ENCODE data around the gene ZFAND3. TPM values are rescaled to one million over a fixed set of nuclear protein-coding genes. Genes with fewer than 3 reads are reported as not detected.

ZFAND3 gene
- total RNA-seq, 1 donor from 2014 or later, result 31.2 TPM

- H3K9me3 ChIP-seq, result no peaks in the 10 kb centered on the region
- H3K4me1 ChIP-seq, result peaks cover 67% of the 10 kb centered on the region
- DNase-seq (ENCODE audit: extremely low spot score in 2 of 2), result no peak
- intact Hi-C loops (cut with DNase I), result no loop called here
- H3K36me3 ChIP-seq, result no peaks in the 10 kb centered on the region
- H3K4me3 ChIP-seq, result no peak overlapping the region
- H3K27me3 ChIP-seq, result no peaks in the 10 kb centered on the region
- H3K27ac ChIP-seq, result no peak overlapping the region
- TF ChIP-seq POLR2AphosphoS5 (IDR thresholded peaks at IDR 0.05; ENCODE audit: insufficient read depth in 1 of 2, low read depth in 1 of 2) (peak in 1 of 2 donors; percentile 29), CTCF (IDR thresholded peaks at IDR 0.05) (no peak), POLR2A (IDR thresholded peaks at IDR 0.05) (no peak)
Measured at GRCh38 chr6:37845026-37845911, 25.7 kb downstream of the ZFAND3 start.

GRCh38 chr6:37845930-37846329 is 26.4 kb downstream of the ZFAND3 start:
- Histone ChIP-seq H3K4me1 (peaks cover 68% of the 10 kb centered on the region), H3K27ac (no peak overlapping the region), H3K4me3 (no peak overlapping the region), H3K36me3 (no peaks in the 10 kb centered on the region), H3K9me3 (no peaks in the 10 kb centered on the region), H3K27me3 (no peaks in the 10 kb centered on the region)
- intact Hi-C loops (cut with DNase I), result no loop called here
- no peak for DNase-seq (ENCODE audit: extremely low spot score in 2 of 2)
- TF ChIP-seq CTCF (IDR thresholded peaks at IDR 0.05) (no peak), POLR2A (IDR thresholded peaks at IDR 0.05) (no peak), POLR2AphosphoS5 (IDR thresholded peaks at IDR 0.05; ENCODE audit: insufficient read depth in 1 of 2, low read depth in 1 of 2) (no peak)

- intact Hi-C loops (cut with DNase I), result no loop called here
- TF ChIP-seq POLR2AphosphoS5 (IDR thresholded peaks at IDR 0.05; ENCODE audit: insufficient read depth in 1 of 2, low read depth in 1 of 2), result no peak
- TF ChIP-seq CTCF (IDR thresholded peaks at IDR 0.05), result no peak
- TF ChIP-seq POLR2A (IDR thresholded peaks at IDR 0.05), result no peak
- Histone ChIP-seq H3K27ac (no peak overlapping the region), H3K27me3 (no peaks in the 10 kb centered on the region), H3K36me3 (no peaks in the 10 kb centered on the region), H3K9me3 (no peaks in the 10 kb centered on the region), H3K4me3 (no peak overlapping the region), H3K4me1 (peaks cover 75% of the 10 kb centered on the region)
- DNase-seq (ENCODE audit: extremely low spot score in 2 of 2), result no peak
Measured at GRCh38 chr6:37847704-37848103, 28.2 kb downstream of the ZFAND3 start.

- no peak for DNase-seq (ENCODE audit: extremely low spot score in 2 of 2)
- TF ChIP-seq POLR2AphosphoS5 (IDR thresholded peaks at IDR 0.05; ENCODE audit: insufficient read depth in 1 of 2, low read depth in 1 of 2), result no peak
- TF ChIP-seq POLR2A (IDR thresholded peaks at IDR 0.05), result no peak
- no peak for TF ChIP-seq CTCF (IDR thresholded peaks at IDR 0.05)
- intact Hi-C loops (cut with DNase I), result no loop called here
- Histone ChIP-seq H3K36me3 (no peaks in the 10 kb centered on the region), H3K9me3 (no peaks in the 10 kb centered on the region), H3K4me1 (peaks cover 71% of the 10 kb centered on the region), H3K27ac (no peak overlapping the region), H3K27me3 (no peaks in the 10 kb centered on the region), H3K4me3 (no peak overlapping the region)
Measured at GRCh38 chr6:37848371-37848770, 28.8 kb downstream of the ZFAND3 start.

GRCh38 chr6:37850260-37850659 is 30.7 kb downstream of the ZFAND3 start:
- Histone ChIP-seq H3K36me3 (no peaks in the 10 kb centered on the region), H3K27me3 (no peaks in the 10 kb centered on the region), H3K27ac (no peak overlapping the region), H3K9me3 (no peaks in the 10 kb centered on the region), H3K4me1 (peaks cover 71% of the 10 kb centered on the region), H3K4me3 (no peak overlapping the region)
- TF ChIP-seq POLR2AphosphoS5 (IDR thresholded peaks at IDR 0.05; ENCODE audit: insufficient read depth in 1 of 2, low read depth in 1 of 2), result no peak
- no peak for TF ChIP-seq CTCF (IDR thresholded peaks at IDR 0.05)
- no peak for TF ChIP-seq POLR2A (IDR thresholded peaks at IDR 0.05)
- intact Hi-C loops (cut with DNase I), result no loop called here
- DNase-seq (ENCODE audit: extremely low spot score in 2 of 2), result no peak
